Limb (tissue), 2 donors: ENCODE results near the gene EAF1.
"Not testable (repeated sequence)": the region's sequence is repeated elsewhere in the genome, so short reads cannot be mapped to it uniquely, and the experiment has no call there.

ENCODE experiments used
- DNase-seq, 2 donors: peaks; one replicate each; pipeline ENCODE4 v3.0.0-alpha.2; 2016; ENCODE audit errors: extremely low spot score in 2 of 2

Gene EAF1

GRCh38 chr3:15405448-15406050, 21.8 kb upstream of the EAF1 start:
- DNase-seq = peak in 1 of 2 donors; percentile 67

DNA sequence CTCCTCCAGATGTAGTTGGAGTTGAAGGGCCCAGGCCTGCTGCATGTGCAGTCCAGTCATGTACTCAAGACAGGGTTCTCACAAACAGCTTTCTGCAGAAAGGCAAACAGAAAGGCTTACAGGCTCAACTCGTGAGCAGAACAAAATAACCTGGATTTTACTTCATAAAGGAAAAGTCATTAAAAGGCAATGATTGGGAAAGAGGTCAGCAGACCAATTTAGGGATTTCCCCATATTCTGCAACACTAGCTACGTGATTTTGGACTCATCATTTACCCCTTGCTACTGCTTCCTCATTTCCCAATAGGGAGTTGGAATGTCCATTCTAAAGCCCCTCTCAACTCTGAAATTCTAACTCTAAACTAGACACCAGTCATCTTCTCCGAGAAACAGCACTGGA, 18.2 kb upstream of the EAF1 start:
- DNase-seq = no peak

DNA sequence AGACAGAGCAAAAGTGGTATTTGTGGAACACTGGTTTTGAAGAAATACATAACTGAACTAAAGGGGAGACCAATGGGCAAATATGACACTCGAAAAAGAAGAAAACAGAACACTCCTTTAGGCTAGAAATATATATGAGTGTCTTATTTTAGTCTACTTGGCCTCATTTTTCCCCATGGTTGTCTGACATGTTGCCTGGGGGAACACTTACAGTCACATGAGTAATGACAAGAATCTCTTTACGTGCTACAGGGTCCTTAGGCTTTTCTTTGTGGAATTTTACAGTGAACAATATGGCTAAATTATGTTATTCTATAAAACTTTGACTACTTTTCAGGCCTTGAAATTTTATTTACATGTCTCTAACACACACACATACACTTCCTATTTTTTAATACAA, 17.6 kb upstream of the EAF1 start:
- DNase-seq = no peak

- not testable (repeated sequence) for DNase-seq
Measured at GRCh38 chr3:15410966-15411365, 16.4 kb upstream of the EAF1 start.

GRCh38 chr3:15420871-15421270, 6.5 kb upstream of the EAF1 start:
- DNase-seq = no peak

DNA sequence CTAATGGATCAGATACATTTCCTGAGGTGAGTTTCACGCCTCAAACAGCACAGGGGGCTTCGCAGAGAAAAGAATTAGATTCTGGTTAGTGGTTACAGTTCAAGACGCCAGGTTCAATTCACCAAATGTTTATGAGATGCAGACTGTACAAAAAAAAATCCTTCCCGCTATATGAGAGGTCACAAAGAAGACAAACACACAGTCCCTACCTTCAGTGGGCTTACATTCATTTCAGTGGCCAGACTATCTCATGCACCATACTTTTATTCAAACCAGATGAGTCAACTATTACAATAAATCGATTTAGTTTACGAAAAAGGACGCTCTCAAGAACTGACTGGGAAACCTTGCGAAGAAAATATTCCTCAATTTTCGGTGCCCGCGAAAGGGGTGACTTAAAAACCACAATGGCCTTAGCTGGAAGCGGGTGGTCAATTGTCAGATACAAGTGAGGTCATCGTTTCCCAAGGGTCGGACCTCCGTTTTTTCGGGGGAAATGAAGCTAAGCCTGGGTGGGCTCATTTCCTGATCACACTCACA, 749 bp upstream of the EAF1 start:
- DNase-seq = no peak

DNA sequence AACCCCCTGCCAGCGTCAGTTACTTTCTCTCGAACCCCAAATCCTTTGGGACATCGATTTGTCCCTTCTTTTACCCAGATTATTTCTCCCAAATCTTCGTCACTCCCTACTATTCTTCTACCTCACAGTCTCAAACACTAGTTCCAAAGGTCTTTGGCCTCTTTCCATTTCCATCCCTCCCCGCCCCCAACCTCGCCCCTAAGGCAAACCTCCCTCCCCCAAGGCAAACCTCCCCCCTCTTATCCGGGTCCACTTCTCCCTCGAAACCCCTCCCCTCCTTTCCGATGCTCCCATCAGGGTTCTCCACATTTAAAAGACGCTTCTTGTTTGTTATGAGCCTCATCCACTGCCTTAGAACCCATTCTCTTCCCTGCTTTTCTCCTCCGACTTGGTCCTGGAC, 583 bp downstream of the EAF1 start:
- DNase-seq = peak in 1 of 2 donors; percentile 38

DNA sequence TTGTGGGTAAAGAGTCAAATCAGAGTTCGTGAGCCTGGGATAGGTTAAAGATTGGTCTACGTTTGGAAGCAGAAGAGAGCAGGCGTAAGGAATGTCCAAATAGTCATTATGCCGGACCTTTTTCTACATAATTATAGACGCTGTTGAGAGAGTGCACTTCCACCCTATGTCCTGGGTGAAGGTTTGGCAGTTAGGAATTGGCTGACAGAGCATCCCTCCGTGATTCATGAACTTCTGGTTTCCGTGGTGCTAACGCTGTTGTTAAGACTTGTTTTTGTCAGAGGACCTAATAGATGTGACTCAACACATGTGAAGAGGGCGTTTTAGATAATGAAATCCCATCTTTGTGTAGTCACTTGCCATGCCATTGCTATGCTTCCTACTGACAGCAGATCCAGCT, 1.1 kb downstream of the EAF1 start:
- DNase-seq = no peak

- DNase-seq = no peak
Measured at GRCh38 chr3:15429080-15429479, 1.7 kb downstream of the EAF1 start.

DNA sequence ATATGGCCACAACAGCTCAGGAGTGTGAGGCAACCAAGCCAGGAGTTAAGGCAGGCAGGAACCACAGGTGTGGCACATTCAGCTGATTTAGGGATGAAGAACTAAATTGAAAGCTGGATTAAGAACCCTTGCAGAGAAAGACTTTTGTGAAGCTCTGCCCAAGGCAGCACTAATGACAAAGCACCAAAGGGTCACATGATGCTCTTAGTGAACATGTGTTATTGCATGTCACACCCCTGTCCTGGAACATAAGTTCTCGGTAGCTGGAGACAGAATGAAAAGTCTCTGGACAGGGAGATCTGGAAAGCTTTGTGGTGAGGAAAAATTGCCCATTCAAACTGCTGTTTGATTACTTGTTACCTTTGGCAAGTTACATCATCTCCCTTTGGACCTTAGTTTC, 3.2 kb downstream of the EAF1 start:
- no peak for DNase-seq

- DNase-seq = no peak
Measured at GRCh38 chr3:15431256-15431837, 3.9 kb downstream of the EAF1 start.

DNA sequence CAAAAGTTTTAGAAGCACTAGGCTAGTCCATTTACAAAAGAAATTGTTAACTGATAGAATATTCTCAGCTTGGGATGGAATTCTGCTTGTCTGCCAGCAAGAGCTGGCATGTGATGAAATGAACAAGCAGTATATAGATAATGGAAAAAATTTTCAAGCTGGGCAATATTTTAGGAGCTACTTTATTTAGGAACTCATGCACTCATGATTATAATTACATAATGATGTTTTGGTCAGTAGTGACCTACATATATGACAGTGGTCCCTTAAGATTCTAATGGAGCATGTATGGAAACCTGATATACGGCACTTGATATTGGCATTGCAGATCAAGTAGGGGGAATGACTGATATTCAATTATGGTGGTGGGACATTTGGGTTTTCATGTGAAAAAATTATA, 6.1 kb downstream of the EAF1 start:
- DNase-seq = no peak

DNA sequence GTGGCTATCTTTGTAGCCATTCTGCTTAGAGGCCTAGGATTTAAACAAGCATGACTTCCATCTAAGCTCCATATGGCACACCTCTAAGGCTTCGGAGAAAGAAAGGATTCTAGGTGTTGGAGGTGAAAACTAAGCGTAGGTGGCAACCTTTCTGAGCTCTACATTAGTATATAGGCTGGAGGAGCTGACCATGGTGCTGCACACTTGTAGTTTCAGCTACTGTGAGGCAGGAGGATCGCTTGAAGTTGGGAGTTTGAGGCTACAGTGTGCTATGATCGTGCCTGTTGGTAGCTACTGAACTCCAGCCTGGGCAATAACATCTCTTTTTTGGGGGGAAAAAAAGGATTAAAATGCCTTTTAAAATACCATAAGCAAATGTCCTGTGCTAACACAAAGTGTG, 7.4 kb downstream of the EAF1 start:
- no peak for DNase-seq

GRCh38 chr3:15436246-15436645, 8.8 kb downstream of the EAF1 start:
- DNase-seq = no peak

- no peak for DNase-seq
Measured at GRCh38 chr3:15438983-15439382, 11.6 kb downstream of the EAF1 start.

- DNase-seq = no peak
Measured at GRCh38 chr3:15439476-15439875, 12.1 kb downstream of the EAF1 start.

GRCh38 chr3:15440891-15441290, 13.5 kb downstream of the EAF1 start:
- no peak for DNase-seq

- DNase-seq = no peak
Measured at GRCh38 chr3:15443826-15444524, 16.6 kb downstream of the EAF1 start.

DNA sequence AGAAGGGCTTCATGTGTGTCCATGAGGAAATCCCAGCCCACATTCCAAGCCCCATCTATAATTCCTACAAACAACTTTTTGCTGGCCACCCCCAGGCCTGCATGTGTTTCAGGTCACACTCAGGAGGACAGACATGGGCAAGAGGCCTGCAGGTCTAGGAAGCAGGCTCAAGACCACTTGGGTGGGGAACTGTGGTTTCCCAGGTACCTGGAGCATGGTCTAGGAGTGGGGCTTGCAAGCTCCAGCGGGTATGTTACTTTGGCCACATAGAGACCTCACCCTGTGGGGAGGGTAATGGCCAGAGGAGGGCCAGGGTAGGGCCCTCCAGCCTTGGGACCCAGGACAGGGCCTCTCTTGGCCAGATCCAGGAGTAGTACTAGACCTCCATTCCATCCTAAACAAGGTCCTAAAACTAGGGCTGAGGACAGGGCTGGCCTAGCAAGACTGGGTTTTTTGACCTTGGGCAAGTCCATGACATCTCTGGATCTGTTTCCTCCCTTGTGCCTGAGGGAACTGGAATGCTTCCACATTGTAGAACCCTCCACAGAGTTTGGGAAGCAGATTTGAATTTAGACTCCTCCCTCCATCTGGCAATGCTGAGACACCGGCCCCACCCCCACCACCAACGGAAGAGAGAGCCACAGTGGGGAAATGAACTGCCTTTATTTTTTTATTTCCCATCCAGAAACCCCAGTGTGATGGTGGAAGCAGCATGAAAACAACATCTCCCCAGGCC, 22.3 kb downstream of the EAF1 start:
- no peak for DNase-seq

DNA sequence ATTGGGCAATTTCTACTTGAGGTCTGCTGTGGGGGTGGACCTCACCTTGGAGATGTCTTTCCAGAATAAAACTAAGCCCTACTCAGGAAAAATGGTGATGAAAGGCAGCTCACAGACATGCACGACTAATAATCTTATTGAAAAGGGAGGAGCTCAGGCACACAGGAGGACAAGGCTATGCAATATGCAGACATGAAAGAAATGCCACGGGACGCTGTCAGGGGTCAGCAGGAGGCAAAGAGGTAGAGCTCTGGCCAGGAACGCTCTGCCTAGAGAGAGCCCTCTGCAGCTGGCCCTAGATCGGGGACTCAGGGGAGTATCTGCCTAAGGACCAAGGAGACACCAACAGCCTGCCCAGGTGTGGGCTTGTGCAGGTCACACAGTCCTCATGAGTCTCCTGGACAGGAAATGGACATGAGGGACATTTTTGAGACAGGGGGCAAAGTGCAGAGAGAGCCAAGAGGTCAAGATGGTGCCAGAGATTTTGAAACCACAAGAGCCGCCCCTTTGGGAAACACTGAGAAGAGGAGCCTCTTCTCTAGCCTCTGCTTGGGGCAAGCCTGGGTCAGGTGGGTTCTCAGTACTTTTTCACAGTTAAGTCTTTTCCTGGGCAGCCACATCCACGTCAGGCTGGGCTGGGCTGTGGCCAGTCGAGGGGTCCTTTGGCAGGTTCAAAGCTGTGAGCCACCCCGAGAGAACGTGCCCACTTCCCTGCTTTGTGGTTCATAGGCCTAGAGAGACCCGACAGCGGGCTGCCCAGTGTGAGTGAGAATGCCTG, 23.2 kb downstream of the EAF1 start:
- DNase-seq = no peak
